Type B pancreatic cell (in vitro differentiated cells): ENCODE data around the gene METTL26. TPM values are rescaled to one million over a fixed set of nuclear protein-coding genes. Genes with fewer than 3 reads are reported as not detected.
A peak's percentile ranks its signal among the peaks of the same experiment; 100 is the strongest.

Experiments used
- DNase-seq: peaks from one replicate; pipeline ENCODE4 v3.0.0; 2021; ENCODE audit warnings: mixed read lengths; ENCODE audit not compliant: unreplicated experiment; ENCODE audit errors: extremely low spot score
- H3K27ac Mint-ChIP-seq: 2 replicates; pipeline ENCODE4 v1.8.0; 2021; ENCODE audit warnings: mild to moderate bottlenecking, mixed read lengths
- H3K27me3 Mint-ChIP-seq: 2 replicates; pipeline ENCODE4 v1.8.0; 2021; ENCODE audit warnings: mixed read lengths
- H3K36me3 Mint-ChIP-seq: 2 replicates; pipeline ENCODE4 v1.8.0; 2021; ENCODE audit warnings: mixed read lengths
- H3K4me1 Mint-ChIP-seq: one replicate; pipeline ENCODE4 v1.8.0; 2021; ENCODE audit warnings: mixed read lengths; ENCODE audit not compliant: unreplicated experiment
- H3K4me3 Mint-ChIP-seq: 2 replicates; pipeline ENCODE4 v1.8.0; 2021; ENCODE audit warnings: mild to moderate bottlenecking, mixed read lengths
- H3K9me3 Mint-ChIP-seq: 2 replicates; pipeline ENCODE4 v1.8.0; 2021; ENCODE audit warnings: mixed read lengths
- CTCF ChIP-seq: fragments of 200-600 bp; sonication (generic); conservative IDR thresholded peaks from 2 replicates; pipeline ENCODE4 v1.5.0; 2021; ENCODE audit warnings: antibody characterized with exemption, mild to moderate bottlenecking
- total RNA-seq: library from RNA; stranded (reverse); gene quantifications from 2 replicates; pipeline ENCODE4 v1.2.1, GENCODE V29; 2021; ENCODE audit warnings: low replicate concordance

METTL26 gene
- total RNA-seq, 1 donor from 2014 or later: 77.0 TPM

GRCh38 chr16:672371-672770, 36.3 kb upstream of the METTL26 start:
- no peak for DNase-seq
- H3K4me3 Mint-ChIP-seq: no peak overlapping the region
- no peaks in the 10 kb centered on the region for H3K36me3 Mint-ChIP-seq
- no peaks in the 10 kb centered on the region for H3K9me3 Mint-ChIP-seq
- H3K27me3 Mint-ChIP-seq: peaks cover 5% of the 10 kb centered on the region
- H3K4me1 Mint-ChIP-seq: peaks cover 4% of the 10 kb centered on the region
- TF ChIP-seq CTCF: no peak
- H3K27ac Mint-ChIP-seq: no peak overlapping the region

- Mint-ChIP-seq H3K4me1 (peaks cover 4% of the 10 kb centered on the region), H3K27me3 (peaks cover 5% of the 10 kb centered on the region), H3K4me3 (no peak overlapping the region), H3K27ac (no peak overlapping the region), H3K9me3 (no peaks in the 10 kb centered on the region), H3K36me3 (no peaks in the 10 kb centered on the region)
- TF ChIP-seq CTCF: no peak
- DNase-seq: no peak
Measured at GRCh38 chr16:671353-672131, 35.4 kb upstream of the METTL26 start.

- Mint-ChIP-seq H3K27ac (no peak overlapping the region), H3K36me3 (no peaks in the 10 kb centered on the region), H3K4me1 (peaks cover 4% of the 10 kb centered on the region), H3K4me3 (peak overlapping the region; percentile 5), H3K9me3 (no peaks in the 10 kb centered on the region), H3K27me3 (peaks cover 5% of the 10 kb centered on the region)
- DNase-seq: no peak
- no peak for TF ChIP-seq CTCF
Measured at GRCh38 chr16:670485-671352, 34.6 kb upstream of the METTL26 start.

GRCh38 chr16:669666-670065, 33.6 kb upstream of the METTL26 start:
- Mint-ChIP-seq H3K4me1 (peaks cover 4% of the 10 kb centered on the region), H3K27ac (no peak overlapping the region), H3K27me3 (no peaks in the 10 kb centered on the region), H3K36me3 (no peaks in the 10 kb centered on the region), H3K9me3 (no peaks in the 10 kb centered on the region), H3K4me3 (peak overlapping the region; percentile 60)
- no peak for DNase-seq
- TF ChIP-seq CTCF: no peak

- no peak for DNase-seq
- TF ChIP-seq CTCF: no peak
- no peaks in the 10 kb centered on the region for H3K27me3 Mint-ChIP-seq
- H3K4me3 Mint-ChIP-seq: peak overlapping the region; percentile 79
- H3K27ac Mint-ChIP-seq: no peak overlapping the region
- H3K4me1 Mint-ChIP-seq: peaks cover 4% of the 10 kb centered on the region
- H3K36me3 Mint-ChIP-seq: no peaks in the 10 kb centered on the region
- H3K9me3 Mint-ChIP-seq: no peaks in the 10 kb centered on the region
Measured at GRCh38 chr16:668519-669171, 32.5 kb upstream of the METTL26 start.
